ENCODE data around the gene MEGF10. TPM values are rescaled to one million over a fixed set of nuclear protein-coding genes. Genes with fewer than 3 reads are reported as not detected.

MEGF10 gene
- total RNA-seq, 2 experiments from 2014 or later, result not detected

DNA sequence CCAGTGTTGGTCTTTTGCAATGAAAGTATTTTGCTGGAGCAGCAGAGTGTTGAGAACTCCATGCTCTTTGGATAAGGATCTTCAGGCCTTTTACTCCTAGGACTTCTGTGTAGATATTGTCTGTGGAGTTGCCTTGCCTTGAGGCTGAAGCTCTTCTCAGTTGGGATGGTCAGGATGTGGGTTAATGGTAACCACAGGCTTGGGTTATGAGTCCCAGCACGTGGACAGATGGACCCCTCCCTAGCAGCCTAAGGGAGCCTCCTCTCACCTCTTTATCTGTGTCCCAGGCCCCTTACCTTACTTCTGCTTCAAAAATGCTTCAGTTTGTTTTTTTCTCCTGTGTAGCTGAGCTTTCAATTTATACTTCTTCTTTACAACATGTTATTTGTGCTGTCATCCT lies 109.9 kb downstream of the MEGF10 start:
- Histone ChIP-seq H3K36me3 (ENCODE audit: insufficient read depth, low read length) (no peaks in the 10 kb centered on the region), H3K4me2 (ENCODE audit: low read length) (no peak overlapping the region), H3K9me3 (ENCODE audit: low read length) (no peaks in the 10 kb centered on the region), H3K27ac (ENCODE audit: low read depth, low read length, poor library complexity, severe bottlenecking) (no peak overlapping the region), H2AFZ (ENCODE audit: low read length) (no peak overlapping the region), H3K4me1 (ENCODE audit: insufficient read depth, low read length, poor library complexity, severe bottlenecking) (no peaks in the 10 kb centered on the region), H3K4me3 (ENCODE audit: low read depth, low read length, poor library complexity, severe bottlenecking) (no peak overlapping the region), H3K79me2 (ENCODE audit: insufficient read depth, low read depth, low read length) (no peaks in the 10 kb centered on the region), H4K20me1 (ENCODE audit: insufficient read depth, low read length) (no peaks in the 10 kb centered on the region), H3K9me2 (ENCODE audit: insufficient read depth, low read length) (no peaks in the 10 kb centered on the region)
- no TSS peak for BruUV-seq (replicated peaks)
- no peak for DNase-seq (ENCODE audit: low spot score)
- no peak for TF ChIP-seq EZH2phosphoT487 (IDR thresholded peaks at IDR 0.05; ENCODE audit: borderline replicate concordance, low read depth, low read length)
- TF ChIP-seq, protein P1, sequence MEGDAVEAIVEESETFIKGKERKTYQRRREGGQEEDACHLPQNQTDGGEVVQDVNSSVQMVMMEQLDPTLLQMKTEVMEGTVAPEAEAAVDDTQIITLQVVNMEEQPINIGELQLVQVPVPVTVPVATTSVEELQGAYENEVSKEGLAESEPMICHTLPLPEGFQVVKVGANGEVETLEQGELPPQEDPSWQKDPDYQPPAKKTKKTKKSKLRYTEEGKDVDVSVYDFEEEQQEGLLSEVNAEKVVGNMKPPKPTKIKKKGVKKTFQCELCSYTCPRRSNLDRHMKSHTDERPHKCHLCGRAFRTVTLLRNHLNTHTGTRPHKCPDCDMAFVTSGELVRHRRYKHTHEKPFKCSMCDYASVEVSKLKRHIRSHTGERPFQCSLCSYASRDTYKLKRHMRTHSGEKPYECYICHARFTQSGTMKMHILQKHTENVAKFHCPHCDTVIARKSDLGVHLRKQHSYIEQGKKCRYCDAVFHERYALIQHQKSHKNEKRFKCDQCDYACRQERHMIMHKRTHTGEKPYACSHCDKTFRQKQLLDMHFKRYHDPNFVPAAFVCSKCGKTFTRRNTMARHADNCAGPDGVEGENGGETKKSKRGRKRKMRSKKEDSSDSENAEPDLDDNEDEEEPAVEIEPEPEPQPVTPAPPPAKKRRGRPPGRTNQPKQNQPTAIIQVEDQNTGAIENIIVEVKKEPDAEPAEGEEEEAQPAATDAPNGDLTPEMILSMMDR (conservative IDR thresholded peaks at IDR 0.05; ENCODE audit: low read length), result no peak
- intact Hi-C loops (cut with micrococcal nuclease; ENCODE audit: unreplicated experiment), result no loop called here
- POLR2A ChIA-PET, result interaction anchor here (0.6 kb wide), 1 partner anchor 564 kb away, joined by 4 read pairs; no protein-coding TSS in a partner anchor
- CTCF ChIA-PET (ENCODE audit: unreplicated experiment), result no interaction called here

DNA sequence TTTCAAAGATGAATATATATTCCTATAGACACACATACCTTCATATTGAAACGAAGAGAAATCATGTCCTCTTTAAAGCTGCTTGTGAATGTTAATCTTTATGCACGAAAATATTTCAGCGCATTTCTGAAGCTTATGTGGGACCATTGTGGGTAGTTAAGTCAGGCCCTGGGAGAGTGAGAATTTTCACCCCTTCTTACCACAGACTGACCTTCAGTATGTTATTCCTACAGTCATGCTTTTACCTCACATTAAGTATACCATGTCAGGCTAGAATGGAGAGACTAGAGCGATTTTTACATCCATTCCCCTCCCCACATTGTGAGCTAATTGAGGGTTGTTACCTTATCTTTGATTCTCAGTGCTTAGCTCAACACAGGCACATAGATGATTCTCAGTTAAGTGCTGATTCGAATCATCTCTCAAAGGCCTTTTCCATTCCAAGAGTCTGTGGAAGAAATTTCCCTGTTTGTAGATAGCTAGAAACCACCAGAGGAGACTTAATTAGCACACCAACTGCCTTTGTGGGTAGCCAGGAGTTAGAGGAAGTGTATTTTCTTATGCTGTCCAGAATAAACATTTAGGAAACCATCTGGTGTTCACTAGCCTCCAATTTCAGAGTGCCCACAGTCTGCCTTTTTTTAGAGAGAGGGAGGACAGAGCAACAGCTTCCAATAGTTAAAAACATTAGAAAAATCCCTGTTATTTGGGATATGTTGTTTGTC lies 110.5 kb downstream of the MEGF10 start:
- Histone ChIP-seq H3K27ac (ENCODE audit: low read depth, low read length, poor library complexity, severe bottlenecking) (no peak overlapping the region), H3K4me3 (ENCODE audit: low read depth, low read length, poor library complexity, severe bottlenecking) (no peak overlapping the region), H3K9me3 (ENCODE audit: low read length) (no peaks in the 10 kb centered on the region), H3K4me1 (ENCODE audit: insufficient read depth, low read length, poor library complexity, severe bottlenecking) (no peaks in the 10 kb centered on the region), H2AFZ (ENCODE audit: low read length) (no peak overlapping the region), H3K79me2 (ENCODE audit: insufficient read depth, low read depth, low read length) (no peaks in the 10 kb centered on the region), H3K36me3 (ENCODE audit: insufficient read depth, low read length) (no peaks in the 10 kb centered on the region), H3K4me2 (ENCODE audit: low read length) (no peak overlapping the region), H4K20me1 (ENCODE audit: insufficient read depth, low read length) (no peaks in the 10 kb centered on the region), H3K9me2 (ENCODE audit: insufficient read depth, low read length) (no peaks in the 10 kb centered on the region)
- POLR2A ChIA-PET, result no interaction called here
- no peak for DNase-seq (ENCODE audit: low spot score)
- BruUV-seq (replicated peaks), result no TSS peak
- CTCF ChIA-PET (ENCODE audit: unreplicated experiment), result no interaction called here
- TF ChIP-seq, protein P1 (conservative IDR thresholded peaks at IDR 0.05; ENCODE audit: low read length), result no peak
- TF ChIP-seq EZH2phosphoT487 (IDR thresholded peaks at IDR 0.05; ENCODE audit: borderline replicate concordance, low read depth, low read length), result no peak
- intact Hi-C loops (cut with micrococcal nuclease; ENCODE audit: unreplicated experiment), result no loop called here

DNA sequence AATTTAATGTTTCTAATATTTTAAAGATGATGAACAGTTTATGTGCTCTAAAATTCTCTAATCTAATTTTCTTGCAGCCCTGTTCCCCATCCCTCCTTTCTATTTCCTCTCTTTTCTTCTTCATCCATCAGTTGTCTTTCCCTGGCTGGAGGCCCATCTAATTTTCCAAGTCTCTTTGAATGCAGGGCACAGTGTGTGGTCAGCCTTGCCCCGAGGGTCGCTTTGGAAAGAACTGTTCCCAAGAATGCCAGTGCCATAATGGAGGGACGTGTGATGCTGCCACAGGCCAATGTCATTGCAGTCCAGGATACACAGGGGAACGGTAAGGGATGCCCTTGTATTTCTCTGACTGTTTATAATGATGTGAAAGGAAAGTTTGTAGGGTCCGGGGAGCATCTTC lies 111.8 kb downstream of the MEGF10 start:
- H3K27ac ChIP-seq (ENCODE audit: low read depth, low read length, poor library complexity, severe bottlenecking), result no peak overlapping the region
- ChIA-PET POLR2A (no interaction called here), CTCF (ENCODE audit: unreplicated experiment) (no interaction called here)
- TF ChIP-seq EZH2phosphoT487 (IDR thresholded peaks at IDR 0.05; ENCODE audit: borderline replicate concordance, low read depth, low read length), result no peak
- TF ChIP-seq, protein P1 (conservative IDR thresholded peaks at IDR 0.05; ENCODE audit: low read length), result no peak
- H3K36me3 ChIP-seq (ENCODE audit: insufficient read depth, low read length), result no peaks in the 10 kb centered on the region
- BruUV-seq (replicated peaks), result no TSS peak
- H3K4me2 ChIP-seq (ENCODE audit: low read length), result no peak overlapping the region
- H3K79me2 ChIP-seq (ENCODE audit: insufficient read depth, low read depth, low read length), result no peaks in the 10 kb centered on the region
- no peak overlapping the region for H2AFZ ChIP-seq (ENCODE audit: low read length)
- H4K20me1 ChIP-seq (ENCODE audit: insufficient read depth, low read length), result no peaks in the 10 kb centered on the region
- no peaks in the 10 kb centered on the region for H3K4me1 ChIP-seq (ENCODE audit: insufficient read depth, low read length, poor library complexity, severe bottlenecking)
- DNase-seq (ENCODE audit: low spot score), result no peak
- no peaks in the 10 kb centered on the region for H3K9me2 ChIP-seq (ENCODE audit: insufficient read depth, low read length)
- H3K4me3 ChIP-seq (ENCODE audit: low read depth, low read length, poor library complexity, severe bottlenecking), result no peak overlapping the region
- intact Hi-C loops (cut with micrococcal nuclease; ENCODE audit: unreplicated experiment), result no loop called here
- H3K9me3 ChIP-seq (ENCODE audit: low read length), result no peaks in the 10 kb centered on the region

Data from OCI-LY7 (cell line).